GM21619 (cell line): ENCODE data around the gene KRT15.
"Not testable (repeated sequence)": the region's sequence is repeated elsewhere in the genome, so short reads cannot be mapped to it uniquely, and the experiment has no call there.

Source experiments
- ATAC-seq: cut with Tn5 transposase; IDR thresholded peaks from one replicate; pipeline ENCODE4 v1.9.1; 2021; ENCODE audit not compliant: unreplicated experiment

KRT15 gene

DNA sequence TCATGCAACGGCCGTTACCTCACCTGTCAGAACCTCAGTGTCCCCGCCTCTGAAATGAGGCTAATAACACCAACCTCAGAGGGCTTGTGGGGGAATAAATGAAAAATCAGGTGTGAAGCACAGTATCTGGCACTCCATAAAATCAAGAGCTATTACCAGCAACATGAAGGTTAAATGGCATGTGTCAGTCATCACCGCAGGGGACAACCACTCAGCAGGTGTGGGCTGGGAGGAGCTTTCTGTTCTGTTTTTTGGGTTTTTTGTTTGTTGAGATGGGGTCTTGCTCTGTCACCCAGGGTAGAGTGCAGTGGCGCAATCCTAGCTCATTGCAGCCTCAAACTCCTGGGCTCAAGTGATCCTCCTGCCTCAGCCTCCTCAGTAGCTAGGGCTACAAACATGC lies 26.2 kb upstream of the KRT15 start:
- ATAC-seq, result no peak

DNA sequence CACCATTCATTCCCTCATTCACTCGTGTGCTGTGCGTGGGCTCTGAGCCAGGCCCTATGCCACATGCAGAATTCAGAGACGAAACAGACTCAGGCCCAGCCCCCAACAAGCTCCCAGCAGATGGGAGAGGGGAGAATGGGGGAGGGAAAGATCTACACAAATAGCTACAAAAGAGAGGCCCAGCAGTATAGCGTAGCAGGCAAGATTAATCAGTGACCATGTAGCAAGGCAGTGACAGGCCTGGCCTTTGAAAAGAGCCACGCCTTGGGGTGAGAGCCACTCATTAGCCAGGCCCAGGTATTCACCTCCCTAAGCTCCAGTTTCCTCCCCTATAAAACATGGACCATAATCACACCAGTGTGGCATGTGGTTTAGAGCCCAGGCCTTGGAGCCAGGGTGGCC lies 25.8 kb upstream of the KRT15 start:
- no peak for ATAC-seq

DNA sequence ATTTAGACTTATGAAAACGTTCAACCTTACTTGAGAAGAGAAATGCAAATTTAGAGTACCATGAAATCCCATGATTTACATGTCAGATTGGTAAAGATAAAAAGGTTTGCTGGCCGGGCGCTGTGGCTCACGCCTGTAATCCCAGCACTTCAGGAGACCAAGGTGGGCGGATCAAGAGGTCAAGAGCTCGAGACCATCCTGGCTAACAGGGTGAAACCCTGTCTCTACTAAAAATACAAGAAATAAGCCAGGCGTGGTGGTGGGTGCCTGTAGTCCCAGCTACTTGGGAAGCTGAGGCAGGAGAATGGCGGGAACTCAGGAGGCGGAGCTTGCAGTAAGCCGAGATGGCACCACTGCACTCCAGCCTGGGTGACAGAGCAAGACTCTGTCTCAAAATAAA lies 24.1 kb upstream of the KRT15 start:
- not testable (repeated sequence) for ATAC-seq

DNA sequence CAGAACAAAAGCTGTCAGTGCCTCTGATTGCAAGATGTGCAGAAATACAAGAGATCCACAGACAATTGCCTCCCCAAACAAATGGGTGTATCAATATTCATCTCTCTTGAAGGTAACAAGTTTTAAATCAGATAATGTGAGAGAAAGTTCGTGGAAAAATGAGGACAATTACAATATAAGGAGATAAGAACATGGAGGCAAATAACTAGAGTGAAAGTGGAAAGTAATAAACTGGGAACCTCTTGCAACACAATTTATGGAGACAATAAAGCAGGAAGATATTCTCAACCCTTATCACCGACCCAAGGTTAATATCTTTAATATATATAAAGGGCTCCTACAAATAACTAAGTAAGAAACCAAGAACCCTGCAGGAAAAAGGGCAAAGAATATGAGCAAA lies 23.7 kb upstream of the KRT15 start:
- ATAC-seq, result no peak

DNA sequence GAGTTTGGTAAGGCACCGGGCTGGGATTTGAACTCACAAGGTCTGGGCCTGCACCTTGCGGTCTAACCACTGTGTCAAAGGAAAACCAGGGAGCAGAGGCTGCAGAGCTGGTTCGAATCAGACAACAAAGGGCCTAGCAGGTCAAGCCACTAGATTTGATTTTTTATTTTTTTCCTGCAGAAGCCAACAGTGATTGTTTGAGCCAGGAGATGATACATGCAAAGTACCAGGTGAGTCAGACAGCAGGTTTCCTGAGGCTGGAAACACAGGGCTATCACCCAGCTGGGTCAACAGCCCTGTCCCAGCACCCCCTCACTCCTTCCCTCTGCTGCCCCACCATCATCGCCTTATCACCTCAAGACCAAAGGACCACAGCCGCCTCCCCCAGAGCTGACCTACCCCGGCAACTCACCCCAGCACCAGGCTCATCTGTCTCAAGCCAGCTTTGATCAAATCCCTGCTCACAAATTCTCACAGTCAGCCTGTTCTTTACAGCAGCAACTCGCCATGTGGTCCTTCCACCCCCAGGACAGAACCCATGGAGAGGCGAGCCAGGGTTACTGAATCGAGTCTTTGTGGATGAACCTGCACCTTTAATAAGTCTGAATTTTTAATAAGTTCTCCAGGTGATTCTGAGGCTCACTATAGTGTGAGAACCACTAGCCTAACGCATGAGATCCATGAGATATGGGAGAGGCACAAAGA lies 22.4 kb upstream of the KRT15 start:
- no peak for ATAC-seq

DNA sequence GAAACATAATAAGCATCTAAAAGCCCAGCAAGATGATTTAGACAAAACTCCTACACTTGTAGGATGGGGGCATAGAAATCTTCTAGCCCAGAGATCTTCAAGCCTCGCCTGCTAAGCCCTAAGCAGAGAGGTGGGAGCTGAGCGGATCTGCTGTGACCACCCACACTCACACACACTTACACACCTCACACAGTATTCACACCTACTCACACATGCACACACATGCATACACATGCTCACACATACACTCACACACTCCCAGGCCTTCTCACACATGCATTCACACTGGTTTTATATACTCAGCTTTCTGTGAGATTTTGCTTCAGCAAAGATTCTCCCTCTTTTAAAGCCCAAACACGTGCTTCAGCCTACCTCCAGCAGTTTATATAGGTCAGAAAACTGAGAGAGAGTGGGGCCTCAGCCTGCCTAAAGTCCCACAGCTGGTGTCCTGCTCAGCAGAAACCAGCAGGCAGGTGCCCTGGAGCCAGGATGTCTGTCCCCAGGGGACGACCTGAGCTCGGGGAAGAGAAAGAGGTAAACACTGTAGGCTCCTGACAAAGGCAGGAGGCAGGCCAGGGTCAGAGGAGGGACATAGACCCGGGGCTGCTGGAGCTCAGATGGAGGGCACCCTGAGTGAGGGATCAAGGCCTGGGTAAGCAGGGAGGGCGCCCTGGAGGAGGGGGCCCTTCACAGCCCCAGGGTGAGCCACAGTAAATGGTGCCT lies 21.4 kb upstream of the KRT15 start:
- ATAC-seq, result no peak

DNA sequence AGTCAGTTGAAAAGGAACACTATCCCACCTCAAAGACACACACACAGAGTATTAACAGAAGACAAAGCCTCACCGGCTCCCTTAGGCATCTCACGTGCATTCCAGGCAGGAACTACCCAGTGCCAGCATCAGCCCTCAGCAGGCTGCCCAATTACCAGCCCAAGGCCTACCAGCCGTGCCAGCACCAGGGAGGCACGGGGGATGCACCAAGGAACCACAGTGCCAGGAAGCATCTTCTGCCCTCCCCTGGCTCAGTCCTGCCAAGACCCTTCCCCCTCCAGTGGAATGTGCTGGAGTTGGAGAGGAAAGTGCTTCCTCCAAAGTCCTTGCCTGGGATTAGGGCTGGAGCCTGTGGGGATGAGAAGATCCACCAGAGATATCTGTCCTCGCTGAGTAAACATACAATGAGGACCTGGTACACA lies 20.4 kb upstream of the KRT15 start:
- no peak for ATAC-seq

DNA sequence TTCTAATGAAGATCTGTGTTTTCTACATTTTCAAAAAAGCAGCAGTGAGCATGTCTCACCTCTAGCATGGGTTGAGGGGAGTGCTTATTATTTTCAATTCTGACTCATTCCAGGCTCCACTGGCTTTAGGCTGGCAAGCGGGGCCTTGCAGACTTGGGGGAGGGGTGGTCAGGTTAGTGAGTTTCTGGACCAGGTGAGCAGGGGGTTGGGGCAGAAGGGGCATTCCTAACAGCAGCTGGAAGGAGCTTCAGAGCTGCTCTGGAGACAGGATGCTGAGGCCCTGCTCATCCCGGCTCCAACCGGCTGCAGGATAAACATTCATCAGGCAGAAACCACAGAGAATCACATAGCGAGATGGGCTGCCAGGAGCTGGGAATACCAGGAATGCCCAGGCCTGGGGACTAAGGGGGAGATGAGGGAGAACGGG lies 19.9 kb upstream of the KRT15 start:
- no peak for ATAC-seq

DNA sequence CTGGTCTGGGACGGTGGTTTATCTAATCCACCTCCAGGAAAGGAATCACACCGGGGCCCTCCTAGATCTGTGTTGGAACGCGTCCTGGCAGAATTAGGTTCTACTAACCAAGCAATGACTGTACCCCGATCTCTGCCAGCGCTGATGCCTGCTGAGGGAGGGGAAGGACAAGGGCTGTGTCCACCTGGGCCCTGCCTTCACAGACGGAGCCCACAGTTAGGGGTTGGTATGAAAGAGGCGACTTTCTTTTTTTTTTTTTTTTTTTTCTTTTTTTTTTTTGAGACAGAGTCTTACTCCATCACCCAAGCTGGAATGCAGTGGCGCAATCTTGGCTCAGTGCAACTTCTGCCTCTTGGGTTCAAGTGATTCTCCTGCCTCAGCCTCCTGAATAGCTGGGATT lies 19.3 kb upstream of the KRT15 start:
- no peak for ATAC-seq

DNA sequence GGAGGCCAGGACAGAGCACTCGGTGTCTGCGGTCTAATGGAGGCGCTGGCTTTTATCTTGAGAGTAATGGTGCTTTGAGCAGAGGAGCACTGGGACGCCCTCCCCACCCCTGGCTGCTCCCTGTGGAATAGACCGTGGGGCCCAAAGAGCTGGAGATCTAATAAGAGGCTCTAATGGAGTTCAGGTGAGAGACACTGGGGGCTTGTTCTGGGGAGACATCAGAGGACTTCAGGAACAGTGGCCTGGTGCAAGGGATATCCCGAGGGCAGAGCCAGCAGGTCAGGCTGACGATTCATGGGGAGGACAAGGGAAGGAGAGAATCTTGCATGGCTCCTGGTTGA lies 18.9 kb upstream of the KRT15 start:
- ATAC-seq, result no peak

DNA sequence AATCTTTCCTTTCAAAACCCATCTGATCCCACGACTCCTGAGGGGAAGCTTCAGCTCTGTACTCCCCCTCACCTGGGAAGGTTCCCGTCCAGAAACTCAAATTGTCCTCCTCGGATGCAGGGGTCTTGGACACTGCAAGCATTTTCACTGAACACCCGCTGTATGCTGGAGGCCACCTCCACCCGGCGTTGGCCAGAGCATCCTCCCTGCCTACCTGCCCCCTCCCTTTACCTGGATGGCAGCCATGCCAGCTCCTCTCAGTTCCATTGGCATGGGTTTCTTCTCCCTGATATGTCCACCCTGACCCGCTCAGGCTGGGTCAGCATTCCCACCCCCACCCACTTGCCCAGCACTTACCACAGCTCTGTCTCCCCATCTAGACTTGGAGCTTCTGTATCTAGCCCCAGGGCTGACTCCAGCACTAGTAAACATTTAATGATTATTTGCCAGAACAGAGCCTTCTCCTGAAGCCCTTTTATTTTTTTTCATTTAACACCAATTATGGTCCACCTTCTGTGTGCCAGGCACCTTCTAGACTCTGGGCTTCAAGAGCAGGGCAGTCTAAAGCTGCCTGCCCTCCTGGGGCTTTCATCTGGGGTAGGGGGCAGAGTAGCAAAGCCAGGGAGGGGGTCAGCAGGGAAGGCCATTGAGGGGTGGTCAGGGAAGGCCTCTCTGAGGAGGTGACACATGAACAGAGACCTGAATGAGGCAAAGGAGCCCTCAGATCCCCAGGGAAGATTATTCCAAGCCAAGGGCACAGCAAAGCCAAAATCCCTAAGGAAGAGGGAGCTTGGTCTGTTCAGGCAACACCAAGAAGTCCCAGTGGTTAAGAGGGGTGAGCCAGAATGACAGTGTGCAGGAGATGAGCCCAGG lies 18.3 kb upstream of the KRT15 start:
- no peak for ATAC-seq

DNA sequence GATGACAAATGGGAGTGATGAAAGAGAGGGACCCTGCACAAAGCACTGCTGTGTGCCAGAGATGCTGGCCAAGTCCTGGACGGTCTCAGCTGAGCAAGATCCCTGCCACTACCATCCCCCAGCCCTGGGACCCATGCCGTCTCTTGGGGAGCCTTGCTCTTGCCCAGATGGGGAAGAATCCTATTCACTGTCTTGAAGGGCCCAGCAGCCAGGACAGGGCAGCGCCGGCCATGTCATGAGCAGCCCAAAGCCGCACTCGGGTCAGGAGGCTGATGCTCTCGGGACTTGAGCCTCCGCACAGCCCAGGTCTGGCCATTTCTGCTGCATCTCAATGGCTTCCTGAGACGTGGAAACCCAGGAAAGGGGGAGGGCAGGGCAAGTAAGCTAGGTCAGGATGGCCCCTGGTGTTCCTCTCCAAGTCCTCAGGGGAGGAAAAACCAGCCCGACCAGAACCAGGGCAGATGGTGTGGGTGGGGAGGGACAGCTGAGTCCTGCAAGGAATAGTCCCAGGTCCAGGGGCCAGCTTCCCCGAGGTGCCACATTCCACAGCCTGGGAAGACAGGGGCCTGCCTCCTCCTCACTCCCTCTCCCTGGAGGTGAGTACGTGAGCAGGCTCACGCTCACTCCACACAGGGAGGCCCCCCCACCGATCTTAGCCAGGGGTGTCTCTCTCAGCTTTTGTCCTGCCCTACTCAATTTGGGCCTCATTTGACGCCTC lies 17.2 kb upstream of the KRT15 start:
- no peak for ATAC-seq

DNA sequence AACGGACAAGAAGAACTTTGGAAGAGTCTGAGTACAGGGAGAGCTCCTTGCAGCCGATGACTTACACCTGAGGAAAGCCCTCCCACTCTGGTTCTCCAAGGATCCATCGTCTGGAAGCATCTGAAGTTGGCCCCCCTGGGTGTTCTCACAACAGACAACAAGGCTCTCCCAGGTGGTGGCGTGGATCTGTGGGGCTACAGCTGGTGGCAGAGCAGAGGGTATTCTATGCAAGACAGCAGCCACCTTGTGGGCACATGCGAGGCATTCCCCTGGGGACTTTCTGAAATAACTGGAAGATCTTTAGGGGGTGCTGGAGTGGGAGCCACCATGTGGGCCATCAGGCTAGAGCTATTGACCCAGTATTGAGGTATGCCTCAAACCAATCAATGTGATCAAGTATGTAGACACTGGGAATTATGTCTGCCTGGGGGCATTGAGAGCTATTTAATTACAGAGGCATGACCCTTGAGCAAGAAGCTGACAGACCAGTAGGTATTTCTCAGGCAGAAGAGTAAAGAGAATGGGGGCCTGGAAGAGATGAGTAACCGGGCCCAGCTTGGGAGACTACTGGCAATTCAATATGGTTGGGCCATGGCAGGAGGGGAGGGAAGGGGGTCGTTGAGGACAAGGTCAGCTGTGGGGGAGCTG lies 16.3 kb upstream of the KRT15 start:
- ATAC-seq, result no peak

DNA sequence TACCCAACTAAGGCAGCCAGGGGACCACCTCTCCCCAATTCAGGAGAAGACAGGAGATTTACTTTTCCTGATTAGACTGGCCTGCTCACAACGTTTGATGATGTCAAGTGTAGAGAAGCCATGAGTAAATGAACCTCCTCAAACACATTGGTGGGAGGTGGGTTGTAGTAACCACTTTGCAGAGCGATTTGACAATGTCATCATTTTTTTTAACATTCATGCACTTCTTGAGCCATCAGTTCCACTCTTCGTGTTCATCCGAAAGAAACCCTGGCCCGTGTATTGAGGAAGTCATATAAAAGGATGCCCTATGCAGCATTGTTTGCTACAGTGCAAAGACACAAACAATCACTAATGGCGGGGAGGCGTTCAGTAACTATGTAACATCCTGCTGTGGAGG lies 14.9 kb upstream of the KRT15 start:
- ATAC-seq, result no peak

DNA sequence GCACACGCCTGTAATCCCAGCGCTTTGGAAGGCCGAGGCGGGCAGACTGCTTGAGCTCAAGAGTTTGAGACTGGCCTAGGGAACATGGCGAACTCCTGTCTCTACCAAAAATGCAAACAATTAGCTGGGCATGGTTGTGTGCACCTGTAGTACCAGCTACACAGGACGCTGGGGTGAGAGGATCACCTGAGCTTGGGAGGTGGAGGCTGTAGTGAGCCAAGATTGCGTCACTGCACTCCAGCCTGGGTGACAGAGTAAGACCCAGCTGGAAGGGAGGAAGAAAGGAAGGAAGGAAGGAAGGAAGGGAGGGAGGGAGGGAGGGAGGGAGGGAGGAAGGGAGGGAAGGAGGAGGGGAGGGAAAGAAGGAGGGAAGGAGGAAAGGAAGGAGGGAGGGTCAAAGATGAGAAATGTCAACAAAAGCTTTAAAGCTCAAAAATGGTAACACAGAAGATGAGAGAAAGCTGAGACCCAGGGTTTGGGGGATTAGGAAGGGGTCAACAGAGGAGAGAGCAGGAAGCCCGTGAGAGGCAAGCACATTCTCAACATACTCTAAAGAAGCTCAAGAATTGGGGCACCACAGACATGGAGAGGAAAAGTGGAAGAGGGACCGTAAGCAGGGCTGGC lies 14.4 kb upstream of the KRT15 start:
- no peak for ATAC-seq

DNA sequence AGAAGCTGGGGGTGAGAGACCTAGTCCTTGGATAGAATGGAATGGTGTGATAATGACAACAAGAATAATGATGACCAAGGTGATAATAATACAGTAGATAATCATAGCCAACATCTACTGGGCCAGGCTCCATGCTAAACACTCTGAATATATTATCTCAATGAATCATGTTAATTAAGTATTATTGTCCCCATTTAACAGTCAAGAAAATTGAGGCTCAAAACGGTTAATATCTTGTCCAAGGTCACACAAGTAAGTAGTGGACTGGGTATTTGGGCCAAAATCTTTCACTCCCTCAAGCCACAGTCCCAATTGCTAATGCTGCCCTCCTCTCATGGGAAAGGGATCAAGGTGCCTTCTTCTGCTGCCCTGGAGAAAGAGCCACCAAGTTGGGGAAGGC lies 13.3 kb upstream of the KRT15 start:
- ATAC-seq, result no peak

DNA sequence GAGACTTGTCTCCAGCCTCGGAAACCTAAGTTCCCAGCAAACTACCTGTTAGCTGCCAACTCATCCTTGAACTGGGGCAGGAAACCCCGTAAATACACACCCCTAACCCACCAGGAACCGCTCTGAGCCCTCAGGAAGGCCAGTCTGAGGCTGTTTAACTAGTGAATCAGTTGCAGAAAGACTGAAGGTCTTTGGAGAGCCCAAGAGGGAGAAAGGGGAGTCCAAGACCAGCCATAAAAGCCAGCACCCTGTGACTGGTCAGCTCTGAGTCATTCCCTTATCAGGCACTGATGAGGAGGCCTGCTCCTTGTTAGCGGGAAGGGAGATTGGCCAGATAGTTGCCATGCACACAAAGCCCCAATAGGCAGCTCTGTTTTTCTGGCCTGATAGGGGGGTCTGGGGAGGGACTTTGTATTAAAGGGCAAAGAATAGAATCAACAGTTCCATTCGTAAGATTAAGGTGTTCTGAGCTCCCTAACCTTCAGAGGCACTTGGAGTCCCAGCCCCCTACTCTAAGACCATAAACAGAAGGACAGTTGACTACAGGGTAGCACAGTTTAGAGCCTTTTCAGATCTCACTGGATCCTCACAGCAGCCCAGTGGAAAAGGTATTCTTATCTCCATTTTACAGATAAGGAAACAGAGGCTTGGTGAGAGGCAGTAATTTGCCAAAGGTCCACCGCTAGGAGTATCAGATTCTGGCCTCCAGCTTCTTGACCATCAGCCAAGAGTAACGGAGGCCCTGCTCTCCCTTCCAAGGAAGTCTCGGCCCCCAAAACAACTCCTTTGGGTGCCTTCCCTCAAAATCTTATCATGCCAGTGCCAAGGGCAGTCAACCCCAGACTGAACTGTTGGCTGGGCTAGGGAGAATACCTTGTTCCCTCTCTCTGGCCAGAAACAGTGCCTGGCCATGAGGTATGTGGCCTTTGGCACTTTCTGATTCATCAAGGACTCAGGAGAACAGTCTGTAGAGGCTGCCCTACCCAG lies 11.7 kb upstream of the KRT15 start:
- no peak for ATAC-seq

DNA sequence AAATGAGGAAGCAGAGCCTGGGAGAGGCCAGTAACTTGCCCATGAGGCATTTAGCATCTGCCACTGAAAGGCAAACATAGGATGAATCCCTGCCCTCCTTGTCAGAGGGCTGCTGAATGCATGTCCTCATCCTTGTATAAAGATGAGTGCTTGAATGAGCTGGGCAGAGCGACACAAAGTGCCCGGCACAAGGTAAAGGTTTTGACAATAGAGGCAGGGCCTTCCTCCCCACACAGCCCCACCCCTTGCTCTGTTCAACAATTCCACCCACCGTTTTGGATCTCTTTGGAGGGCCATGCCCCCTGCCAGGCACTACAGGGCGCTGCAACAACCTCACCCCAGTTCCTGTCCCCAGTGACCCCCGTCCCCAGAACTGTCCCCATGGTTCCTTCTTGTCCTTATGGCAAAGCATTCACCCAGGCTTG lies 10.8 kb upstream of the KRT15 start:
- no peak for ATAC-seq

DNA sequence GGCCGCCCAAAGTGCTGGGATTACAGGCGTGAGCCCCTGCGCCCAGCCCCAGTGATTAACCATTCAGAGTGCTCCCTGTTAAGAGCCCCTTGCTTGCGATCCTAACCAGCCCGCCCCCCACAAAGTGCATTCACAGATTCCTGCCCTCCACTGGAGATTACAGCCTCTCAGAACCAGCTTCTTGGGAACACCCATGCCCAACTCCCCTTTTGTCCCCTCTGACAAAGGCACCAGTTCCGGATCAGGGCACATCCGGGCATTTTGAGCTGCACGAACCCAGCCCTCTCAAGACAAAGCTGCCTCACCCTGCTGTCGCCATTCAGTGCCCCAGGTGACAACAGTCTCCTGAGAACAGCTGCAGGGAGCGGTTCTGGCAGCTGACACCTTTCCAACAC lies 10.3 kb upstream of the KRT15 start:
- no peak for ATAC-seq
